AG09309 (cell line): ENCODE measurements around the gene TRIM66.

Experiments
- DNase-seq: peaks from one replicate; pipeline ENCODE4 v3.0.0-alpha.2; 2010; ENCODE audit warnings: low read depth
- H3K4me3 ChIP-seq: 2 replicates; pipeline ENCODE4 v1.5.1; 2011; ENCODE audit warnings: mild to moderate bottlenecking, low read depth, low read length, moderate library complexity; ENCODE audit not compliant: control insufficient read depth
- CTCF ChIP-seq: IDR thresholded peaks from 2 replicates; pipeline ENCODE4 v1.5.1; 2011; ENCODE audit warnings: mild to moderate bottlenecking, low read depth, low read length, inconsistent platforms; ENCODE audit not compliant: insufficient read depth, control insufficient read depth; ENCODE audit errors: missing control alignments

TRIM66 gene

GRCh38 chr11:8567602-8568198 is 114.8 kb downstream of the TRIM66 start:
- no peak for DNase-seq
- TF ChIP-seq CTCF: no peak
- no peak overlapping the region for H3K4me3 ChIP-seq

GRCh38 chr11:8566613-8567210 is 115.8 kb downstream of the TRIM66 start:
- H3K4me3 ChIP-seq: no peak overlapping the region
- DNase-seq: peak; percentile 5
- TF ChIP-seq CTCF: peak; percentile 51

GRCh38 chr11:8564526-8564925 is 117.9 kb downstream of the TRIM66 start:
- H3K4me3 ChIP-seq: no peak overlapping the region
- no peak for DNase-seq
- TF ChIP-seq CTCF: no peak
